Activated naive CD4-positive, alpha-beta T cell treated with Interleukin-2 at 50 U/mL for 16 hours (primary cell): ENCODE data around the gene TNIK.

Experiments used
- DNase-seq: peaks from one replicate; pipeline ENCODE4 v3.0.0-alpha.2; 2020

TNIK gene

DNA sequence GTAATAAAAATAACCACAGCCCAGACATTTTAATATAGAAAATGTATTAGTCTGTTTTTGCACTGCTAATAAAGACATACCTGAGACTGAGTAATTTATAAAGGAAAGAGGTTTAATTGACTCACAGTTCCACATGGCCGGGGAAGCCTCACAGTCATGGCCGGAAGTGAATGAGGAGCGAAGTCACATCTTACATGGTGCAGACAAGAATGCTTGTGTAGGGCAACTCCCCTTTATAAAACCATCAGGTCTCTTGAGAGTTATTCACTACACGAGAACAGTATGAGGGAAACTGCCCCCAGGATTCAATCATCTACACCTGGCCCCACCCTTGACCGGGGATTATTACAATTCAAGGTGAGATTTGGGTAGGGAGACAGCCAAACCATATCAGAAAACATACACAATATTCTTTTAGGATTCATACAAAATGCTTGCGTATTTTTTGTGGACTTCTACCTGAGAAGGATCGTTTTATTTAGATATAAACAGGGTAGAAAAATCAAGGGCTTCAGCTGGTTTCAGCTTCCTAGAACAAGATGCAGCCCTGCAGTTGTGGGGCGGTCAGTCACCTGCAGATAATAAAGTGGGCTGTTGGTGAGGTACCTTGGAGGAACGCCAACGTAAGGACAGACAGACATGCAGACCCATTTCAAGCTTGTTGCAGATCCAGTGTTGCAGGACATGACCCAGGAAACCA lies 101.9 kb downstream of the TNIK start:
- DNase-seq: no peak

DNA sequence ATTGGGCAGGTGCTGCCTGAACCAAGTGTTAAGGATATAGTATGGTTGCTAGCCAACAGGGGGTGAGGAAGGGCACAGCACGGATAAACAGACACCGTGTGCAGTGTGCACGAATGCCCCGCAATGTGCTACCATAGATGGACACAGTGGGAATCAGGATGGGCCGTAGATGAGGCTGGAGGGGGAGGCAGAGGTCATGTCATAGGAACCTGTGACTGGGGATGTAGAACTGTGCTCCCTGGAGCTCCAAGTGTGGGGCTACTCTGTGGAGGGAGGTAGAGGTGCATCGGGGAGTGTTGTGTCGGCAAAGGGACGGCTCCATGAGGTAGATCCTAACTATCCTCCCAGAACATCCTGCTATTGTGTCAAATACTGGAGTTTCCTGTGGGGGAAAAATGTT lies 102.5 kb downstream of the TNIK start:
- DNase-seq: no peak

DNA sequence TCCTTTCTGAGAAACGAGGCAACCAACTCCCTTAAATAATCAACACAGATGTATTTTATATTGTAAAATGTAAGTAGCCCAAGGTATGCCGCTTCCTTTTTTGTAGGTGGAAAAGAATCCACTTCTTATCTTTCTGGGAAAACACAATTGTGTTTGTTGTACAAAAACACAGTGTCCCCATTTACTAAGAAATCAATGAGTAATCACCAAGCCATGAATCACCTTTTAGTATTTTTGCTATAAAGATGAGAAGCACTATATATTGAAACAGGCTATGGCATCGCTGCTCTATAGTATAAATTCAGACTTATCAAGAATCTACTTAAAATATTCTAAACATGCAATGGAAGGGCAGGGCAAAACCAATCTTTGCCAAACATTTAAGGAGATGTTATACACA lies 104.0 kb downstream of the TNIK start:
- DNase-seq: no peak

DNA sequence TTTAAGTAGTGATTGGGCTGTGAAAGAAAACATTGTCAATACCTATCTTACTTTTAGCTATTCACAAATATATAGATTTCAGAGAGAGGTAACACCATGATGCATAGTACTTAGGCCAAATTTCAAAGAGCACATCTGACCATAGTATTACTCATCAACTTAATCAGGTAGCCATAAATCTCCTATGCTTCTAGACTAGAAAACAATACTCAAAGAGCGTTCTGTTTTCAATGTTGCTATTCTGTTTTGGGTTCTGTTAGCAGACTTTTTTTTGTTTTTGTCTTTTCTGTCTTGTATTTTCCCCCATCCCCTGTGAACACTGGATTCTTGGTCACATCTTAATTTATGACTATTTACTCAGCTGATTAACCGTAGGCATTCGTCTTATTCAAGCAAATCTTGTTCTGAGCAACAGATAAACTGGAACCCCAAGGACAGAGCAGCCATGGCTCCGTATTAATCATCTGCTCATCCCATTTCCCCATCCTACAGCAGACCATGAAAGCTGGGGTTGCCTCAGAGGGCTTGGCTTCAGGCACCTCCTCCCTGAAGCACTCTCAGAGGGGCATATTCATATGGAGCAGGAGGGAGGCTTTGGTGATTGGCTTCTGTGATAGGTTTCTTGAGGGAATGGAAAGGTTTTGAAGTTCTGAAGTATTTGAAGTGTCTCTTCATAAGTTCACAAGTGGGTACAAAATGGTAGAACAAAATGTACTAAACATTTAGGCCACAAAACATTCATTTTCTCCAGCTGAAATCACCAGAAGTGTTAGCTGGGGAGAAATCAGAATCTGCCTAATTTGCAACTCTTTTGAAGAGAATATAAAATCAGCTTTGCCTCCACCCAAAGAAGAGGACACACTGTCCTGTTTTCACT lies 105.3 kb downstream of the TNIK start:
- DNase-seq: no peak

DNA sequence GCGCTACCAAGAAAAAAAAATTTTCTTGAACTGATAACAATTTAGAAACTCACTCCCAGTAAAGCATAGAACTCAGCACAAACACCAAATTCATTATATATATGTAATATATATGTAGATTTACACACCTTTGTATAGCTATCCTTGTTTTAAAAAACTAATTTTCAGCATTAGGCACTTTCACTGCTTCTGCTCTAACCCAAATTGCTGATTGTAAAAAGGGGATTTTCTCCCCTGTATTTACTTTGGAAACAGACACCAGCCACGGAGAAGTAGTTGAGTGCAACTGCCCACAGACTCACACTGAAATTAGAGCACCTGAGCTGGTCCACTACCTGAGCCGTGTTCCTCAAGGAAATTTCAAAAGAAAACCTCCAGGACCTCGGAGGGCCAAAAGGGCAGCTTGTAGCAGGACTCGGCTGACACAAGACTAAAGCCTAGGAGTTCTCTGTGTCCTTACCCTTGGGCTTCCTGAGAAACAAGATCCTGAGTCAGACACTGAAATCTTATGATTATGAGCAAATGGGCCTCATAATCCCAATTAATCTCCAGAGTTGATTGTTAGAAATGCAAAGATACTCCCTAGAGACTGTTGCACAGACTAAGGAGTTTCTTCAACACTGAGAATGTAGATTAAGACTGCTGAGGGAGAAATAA lies 106.0 kb downstream of the TNIK start:
- DNase-seq: no peak

DNA sequence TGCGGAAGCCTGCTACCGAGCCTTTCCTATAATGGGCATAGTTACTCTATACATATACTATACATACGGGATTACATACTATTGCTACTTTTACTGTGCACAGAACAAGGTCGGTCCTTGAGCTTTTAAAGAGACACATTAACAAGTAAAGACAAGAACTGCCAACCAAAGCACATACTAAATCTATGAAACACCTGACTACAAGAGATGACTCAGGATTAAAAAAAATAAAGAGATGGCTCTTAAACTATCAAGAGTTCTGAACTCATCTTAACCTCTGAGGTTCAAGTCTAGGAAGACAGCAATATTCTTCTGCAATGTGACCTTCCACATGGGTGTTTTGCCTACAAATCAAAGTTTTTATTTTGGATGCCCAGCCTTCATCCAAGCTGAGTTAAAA lies 106.8 kb downstream of the TNIK start:
- no peak for DNase-seq

DNA sequence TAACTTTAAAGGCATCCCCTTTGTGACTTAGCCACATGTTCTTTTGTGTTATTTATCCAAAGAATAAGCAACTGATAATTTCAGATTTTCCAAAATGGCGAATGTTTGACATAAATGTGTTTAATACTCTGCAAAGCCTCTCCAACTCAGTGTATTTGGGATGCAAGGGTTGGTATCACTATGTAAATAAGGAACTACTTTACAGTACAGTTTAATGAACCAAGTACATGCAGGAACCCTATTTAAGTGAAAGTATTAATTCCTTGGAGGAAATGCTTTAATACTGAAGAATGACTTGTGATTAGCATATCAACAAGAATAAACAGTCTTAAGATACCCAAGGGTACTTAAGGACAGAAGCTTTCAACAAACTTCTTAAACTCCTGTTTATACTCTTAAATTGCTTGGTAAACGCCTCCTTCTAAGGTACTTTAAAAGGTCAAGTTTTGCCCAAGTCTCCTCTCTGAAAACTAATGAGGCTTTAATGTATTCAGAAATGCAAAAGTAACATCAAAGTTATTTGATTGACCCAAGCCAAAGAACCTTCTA lies 107.7 kb downstream of the TNIK start:
- DNase-seq: no peak

DNA sequence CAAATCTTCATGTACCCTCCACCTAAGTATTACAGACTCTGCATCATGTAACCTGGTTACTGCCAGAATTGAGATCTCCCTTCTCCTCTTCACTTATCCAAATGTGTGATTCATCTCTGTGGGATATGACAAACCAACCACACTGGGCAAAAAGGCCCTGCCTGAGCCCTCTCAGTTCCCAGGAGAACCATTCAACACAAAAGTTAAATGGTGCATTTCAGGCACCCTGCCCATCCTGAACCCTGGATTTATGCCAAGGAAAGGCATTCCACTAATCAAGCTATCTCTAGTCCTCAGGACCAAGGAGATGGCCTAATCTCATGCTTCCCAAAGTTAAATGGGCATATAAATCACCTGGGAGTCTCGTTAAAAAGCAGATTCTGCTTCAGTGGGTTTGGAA lies 108.5 kb downstream of the TNIK start:
- DNase-seq: no peak

DNA sequence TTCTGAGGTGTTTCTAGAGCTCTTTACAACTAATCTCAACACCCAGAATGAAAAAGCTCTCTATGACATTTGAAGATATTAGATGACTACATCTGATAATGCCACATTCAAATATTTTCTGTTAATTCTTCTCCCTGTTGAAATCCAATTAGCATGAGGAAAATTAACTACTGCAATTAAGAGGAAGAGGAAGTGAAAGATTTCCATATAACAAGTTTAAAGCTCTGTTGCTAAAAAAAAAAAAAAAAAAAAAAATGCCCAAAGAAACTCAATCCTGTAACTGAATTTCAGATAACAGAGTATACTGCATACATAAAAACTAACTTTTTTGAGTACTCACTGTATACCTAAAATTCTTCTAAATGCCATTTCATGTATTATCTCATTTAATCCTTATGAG lies 109.8 kb downstream of the TNIK start:
- DNase-seq: no peak

DNA sequence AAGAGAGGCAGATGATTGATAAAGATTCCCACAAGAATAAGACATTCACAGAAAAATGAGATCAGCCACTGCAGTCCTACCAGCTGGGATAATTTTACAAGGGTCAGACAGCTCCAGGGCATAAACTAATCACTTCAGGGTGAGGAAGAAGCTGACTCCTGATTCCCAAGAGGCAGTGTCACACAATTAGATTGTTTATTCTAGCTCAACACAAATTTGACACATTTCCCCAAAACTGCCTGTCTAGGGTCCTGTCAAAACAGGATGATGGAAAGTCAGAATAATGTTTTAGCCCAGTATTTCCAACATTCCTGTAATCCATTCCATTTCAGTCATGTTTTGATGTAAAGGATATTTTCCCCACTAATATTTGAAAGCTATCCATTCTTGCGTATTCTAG lies 110.8 kb downstream of the TNIK start:
- no peak for DNase-seq

DNA sequence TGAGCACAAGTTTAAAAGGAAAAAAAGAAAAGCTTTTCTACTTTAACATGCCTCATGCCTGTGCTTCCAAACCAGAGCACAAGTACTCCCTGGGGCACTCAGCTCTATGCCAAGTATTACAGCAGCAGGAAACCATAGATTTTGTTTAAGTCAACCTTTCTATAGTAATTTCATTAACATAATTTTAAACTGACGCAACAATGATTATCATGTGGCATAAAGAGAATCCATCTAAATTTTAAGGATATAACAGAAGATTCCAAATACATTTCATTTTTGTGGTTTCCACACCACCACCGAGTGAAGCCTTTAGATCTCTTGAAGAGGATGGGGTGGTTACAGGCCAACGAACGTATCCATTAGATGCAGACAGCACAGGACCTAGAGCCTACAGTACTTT lies 112.1 kb downstream of the TNIK start:
- DNase-seq: no peak

DNA sequence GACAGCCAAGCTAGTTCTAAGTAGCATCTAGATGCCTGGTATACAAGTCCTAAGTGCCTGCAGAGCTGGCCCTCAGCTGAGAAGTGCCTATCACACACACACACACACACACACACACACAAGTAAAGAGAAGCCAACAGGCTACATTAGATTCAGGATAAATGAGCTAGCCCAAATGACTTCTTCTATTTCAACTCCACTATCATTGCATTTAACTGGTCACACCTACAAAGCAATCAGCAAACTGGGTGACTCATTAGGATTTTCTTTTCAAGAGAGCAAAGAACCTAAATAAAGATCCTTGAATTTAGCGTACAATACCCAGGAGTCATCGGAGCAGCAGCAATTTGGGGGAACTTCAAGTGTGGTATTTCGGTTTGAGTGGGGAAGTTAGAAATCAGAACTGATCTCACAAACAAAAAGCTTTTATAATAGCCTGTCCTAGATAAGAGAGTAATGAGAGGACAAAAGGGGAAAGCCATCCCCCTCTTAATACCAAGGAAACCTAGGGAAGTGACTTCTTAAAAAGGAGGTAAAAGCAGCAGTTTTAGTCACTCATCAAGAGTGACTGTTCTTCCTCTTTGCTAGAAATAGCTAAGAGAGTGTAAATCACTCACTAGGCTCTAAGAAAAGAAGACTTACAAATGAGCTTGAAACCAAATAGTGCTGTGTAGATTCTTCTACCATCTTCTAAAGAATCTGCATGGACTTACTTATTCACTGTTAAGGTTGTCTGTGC lies 112.7 kb downstream of the TNIK start:
- no peak for DNase-seq

DNA sequence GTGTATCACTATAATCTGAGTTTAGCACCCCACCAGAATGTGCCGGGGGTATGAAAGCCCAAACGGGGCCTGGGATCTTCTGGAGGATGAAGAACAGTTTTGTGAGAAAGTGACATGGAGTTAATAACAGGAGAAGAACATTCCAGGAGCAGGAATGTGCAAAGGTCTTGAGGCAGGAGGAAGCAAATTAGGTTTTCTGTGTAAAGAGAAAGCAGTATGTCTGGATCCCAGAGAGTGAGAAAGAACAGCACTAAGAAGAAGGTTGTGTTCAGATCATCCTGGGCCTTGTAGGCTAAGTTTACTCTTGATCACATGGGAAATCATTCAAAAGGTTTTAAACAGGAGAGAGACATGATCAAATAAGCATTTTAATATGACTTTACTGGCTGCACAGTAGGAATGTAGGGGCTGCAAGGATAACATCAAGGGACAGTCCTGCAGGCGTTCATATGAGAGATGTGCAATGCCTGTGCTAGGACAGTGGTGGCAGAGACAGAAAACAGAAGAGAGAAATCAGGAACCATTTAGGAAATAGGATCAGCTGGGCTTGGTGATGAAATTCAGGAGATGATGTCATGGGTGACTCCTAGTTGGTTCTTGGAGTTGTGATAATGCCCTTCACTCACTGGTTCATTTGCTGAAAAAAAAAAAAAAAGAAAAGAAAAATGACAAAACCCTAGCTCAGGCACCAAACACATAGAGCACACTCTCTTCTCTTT lies 113.5 kb downstream of the TNIK start:
- DNase-seq: no peak

DNA sequence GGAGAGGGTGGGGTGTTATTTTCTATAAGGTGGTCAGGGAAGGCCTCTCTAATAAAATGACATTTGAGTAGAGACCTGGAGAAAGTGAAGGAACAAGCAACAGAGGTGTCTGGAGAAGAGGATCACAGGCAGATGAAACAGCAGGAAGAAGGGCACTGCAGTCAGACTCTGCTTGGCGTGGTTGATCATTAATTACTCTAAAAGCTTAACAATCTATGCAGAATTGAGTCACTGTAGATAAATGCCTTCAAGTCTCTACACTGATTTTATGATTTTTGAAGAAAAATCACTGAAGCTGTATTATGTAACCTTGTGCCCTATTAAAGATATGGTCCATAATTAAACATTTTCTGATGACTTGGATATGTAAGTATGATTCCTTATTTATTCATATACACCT lies 114.2 kb downstream of the TNIK start:
- no peak for DNase-seq

DNA sequence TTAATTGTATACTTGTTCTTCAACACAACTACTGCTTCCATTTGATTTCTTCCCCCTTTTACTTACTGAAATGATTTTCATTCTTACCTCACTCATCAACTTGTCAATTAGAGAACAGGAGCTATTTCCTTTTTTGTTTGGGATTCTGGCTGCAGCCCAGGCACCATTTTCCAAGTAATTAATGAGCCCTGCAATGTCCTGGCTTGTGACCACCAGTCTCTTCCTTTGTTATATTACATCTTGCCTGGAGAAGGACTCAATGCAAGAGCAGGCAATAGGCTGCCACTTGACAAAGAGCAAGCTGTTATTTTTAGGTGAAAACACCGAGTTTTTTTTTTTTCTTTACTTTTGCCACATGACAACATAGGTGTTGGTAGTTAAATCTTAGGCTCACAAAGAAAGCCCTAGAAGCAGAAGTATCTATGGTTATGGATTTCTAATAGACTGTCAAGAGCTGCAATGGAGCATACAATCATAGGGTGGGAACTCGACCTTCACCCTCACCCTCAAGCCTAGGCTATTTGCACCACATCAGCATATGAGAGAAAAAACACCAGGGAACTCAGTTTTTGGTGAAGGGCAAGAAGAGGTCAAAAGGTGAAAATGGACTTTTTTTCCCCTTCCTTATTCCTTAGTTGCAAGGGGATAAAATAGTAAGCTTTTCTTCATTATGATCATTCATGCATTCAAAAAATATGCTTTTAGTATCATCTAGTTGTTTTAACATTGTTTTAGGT lies 114.9 kb downstream of the TNIK start:
- no peak for DNase-seq

DNA sequence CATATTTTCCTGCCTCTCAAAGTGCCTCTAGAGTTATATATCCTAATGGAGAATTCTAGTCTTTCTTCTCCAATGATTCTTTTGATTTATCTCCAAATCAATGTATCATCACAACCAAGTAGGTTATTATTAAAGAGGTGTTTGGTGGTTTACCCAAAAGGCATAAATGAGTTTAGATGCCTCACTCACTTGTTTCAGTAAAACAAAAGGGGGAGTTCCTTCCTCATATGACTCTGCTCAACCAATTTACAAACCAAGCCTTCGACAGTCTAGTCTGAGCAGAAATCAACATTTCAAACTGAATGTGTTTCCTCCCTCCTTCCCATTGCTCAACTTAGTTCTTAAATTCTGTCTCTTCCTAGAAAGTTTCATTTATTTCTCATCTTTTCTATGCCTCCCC lies 116.5 kb downstream of the TNIK start:
- no peak for DNase-seq

DNA sequence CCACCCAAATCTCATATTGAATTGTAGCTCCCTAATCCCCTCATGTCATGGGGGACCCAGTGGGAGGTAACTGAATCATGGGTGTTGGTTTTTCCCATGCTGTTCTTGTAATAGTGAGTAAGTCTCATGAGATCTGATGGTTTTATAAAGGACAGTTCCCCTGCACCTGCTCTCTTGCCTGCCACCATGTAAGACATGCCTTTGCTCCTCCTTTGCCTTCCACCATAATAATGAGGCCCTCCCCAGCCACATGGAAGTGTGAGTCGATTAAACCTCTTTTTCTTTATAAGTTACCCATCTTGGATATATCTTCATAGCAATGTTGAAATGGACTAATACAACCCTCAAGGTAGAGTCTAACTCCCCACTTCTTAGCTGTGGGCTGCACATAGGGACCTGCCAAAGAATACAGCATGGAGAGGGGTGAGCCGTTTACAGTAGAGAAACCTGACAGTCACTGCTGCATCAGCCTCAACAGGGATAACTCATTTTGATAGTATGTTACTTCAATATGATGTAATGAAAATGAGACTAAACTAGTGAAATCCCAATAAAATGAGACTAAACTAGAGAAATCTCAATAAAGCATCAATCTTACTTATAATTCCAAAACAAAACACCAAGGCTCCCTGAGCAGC lies 117.3 kb downstream of the TNIK start:
- DNase-seq: no peak

DNA sequence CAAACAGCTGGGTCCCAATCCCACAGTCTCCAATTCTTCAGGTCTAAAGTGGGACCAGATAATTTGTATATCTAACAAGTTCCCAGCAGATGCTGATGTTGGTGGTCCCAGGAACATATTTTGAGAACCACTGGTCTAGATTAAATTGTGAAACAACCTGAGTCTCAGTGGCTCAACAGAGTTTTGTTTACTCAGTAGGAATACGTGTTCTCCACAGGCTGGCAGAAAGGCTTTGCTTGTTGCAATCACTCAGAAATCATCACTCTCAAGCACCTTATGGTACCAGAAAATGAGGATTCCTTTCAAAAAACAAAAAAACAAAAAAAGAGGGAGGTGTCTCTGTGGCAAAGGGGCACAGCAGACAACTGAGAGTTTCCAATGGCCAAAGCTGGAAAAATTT lies 118.0 kb downstream of the TNIK start:
- no peak for DNase-seq

DNA sequence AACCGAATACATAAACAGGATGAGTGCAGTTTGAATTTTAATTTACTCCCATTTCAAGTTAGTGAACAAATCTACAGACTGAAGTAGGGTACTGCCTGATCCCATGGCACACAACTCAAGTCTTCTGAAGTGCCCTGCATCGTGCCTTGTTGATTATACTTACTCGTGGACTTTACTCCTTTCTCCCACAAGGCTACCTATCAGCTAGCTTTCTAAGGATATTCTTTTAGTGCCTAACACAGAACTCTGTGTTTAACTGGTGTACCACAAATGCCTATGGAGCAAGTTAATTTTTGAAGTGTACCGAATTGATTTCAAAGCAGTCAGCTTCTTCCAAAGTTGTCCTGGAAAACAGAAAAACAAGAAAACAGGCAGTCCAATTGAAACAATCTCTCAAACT lies 119.8 kb downstream of the TNIK start:
- DNase-seq: no peak

DNA sequence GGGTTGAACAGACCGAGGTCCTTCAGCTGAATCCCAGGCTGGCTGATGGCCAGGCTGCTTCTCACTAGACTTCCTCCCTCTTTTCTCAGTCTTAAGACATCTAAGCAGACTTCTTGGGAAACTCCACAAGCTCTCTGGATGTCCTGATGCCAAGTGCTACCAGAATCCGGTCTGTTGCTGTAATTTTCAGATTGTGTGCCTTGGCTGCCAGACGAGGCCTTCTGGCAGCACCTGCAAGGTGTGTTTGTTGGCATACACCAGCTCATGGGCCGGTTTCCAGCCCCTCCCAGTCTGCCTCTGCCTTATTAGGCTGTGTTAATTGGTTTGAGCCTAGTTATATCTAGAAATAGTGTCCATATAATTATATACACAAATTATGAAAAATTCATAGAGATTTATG lies 120.6 kb downstream of the TNIK start:
- no peak for DNase-seq

DNA sequence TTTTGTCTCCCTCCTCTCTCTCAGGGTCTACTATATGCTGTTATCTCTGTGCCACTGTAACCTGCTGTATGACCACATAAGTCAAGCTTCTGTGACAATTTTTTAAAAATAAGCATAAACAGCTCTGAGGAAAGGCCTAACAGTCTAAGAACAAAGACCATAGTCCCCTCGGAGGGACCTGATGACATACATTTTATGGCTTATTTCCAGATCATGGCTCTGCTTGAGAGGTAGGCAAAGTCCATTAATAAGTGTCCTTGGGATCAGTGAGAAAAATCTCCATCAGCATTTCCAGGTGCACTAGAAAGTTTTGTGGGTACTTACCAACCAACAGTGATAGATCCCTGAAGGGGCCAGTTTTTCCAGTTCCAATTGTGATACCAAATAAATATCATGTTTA lies 123.8 kb downstream of the TNIK start:
- DNase-seq: no peak
